Peyer's patch (tissue), 4 donors: ENCODE results near the gene KPNA4.

Experiments used
- POLR2A ChIP-seq, 2 donors: fragments of 450-650 bp; IDR thresholded peaks; one replicate each; pipeline ENCODE4 v1.5.1; 2017; ENCODE audit warnings: antibody characterized with exemption in 2 of 2, mild to moderate bottlenecking in 2 of 2, moderate library complexity in 2 of 2
- TF ChIP-seq, protein P1 (sequence below), 6 experiments: fragments of 450-650 bp in 4 of 6; fragments of 200-600 bp in 2 of 6; sonication (generic) in 1 of 6; IDR thresholded peaks; one replicate each; pipeline ENCODE4 v1.5.1; 2017 to 2019; ENCODE audit warnings: antibody characterized with exemption in 6 of 6, mild to moderate bottlenecking in 3 of 6, moderate library complexity in 1 of 6

DNA sequence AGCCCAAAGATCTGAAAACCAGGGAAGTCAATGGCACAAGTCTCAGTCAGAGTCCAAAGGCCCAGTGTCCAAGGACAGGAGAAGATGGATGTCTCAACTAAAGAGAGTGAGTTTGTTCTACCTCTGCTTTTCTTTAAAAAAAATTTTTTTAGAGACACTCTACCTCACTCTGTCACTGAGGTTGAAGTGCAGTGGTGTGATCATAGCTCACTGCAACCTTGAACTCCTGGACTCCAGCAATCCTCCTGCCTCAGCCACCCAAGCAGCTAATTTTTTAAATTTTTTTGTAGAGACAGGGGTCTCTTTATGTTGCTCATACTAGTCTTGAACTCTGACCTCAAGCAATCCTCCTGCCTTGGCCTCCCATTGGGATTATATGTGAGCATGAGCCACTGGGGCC lies 39.9 kb upstream of the KPNA4 start:
- TF ChIP-seq POLR2A (IDR thresholded peaks at IDR 0.05): no peak
- TF ChIP-seq, protein P1, sequence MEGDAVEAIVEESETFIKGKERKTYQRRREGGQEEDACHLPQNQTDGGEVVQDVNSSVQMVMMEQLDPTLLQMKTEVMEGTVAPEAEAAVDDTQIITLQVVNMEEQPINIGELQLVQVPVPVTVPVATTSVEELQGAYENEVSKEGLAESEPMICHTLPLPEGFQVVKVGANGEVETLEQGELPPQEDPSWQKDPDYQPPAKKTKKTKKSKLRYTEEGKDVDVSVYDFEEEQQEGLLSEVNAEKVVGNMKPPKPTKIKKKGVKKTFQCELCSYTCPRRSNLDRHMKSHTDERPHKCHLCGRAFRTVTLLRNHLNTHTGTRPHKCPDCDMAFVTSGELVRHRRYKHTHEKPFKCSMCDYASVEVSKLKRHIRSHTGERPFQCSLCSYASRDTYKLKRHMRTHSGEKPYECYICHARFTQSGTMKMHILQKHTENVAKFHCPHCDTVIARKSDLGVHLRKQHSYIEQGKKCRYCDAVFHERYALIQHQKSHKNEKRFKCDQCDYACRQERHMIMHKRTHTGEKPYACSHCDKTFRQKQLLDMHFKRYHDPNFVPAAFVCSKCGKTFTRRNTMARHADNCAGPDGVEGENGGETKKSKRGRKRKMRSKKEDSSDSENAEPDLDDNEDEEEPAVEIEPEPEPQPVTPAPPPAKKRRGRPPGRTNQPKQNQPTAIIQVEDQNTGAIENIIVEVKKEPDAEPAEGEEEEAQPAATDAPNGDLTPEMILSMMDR (IDR thresholded peaks at IDR 0.05): no peak
